Neuronal stem cell (in vitro differentiated cells): ENCODE measurements around the gene DCP1A.
"Not testable (repeated sequence)": the region's sequence is repeated elsewhere in the genome, so short reads cannot be mapped to it uniquely, and the experiment has no call there.

Experiments
- DNase-seq: peaks from one replicate; pipeline ENCODE4 v3.0.0-alpha.2; 2013; ENCODE audit warnings: low spot score
- H2AFZ ChIP-seq: one replicate; pipeline ENCODE4 v1.6.1; 2013; ENCODE audit warnings: mild to moderate bottlenecking, low read length, inconsistent platforms
- H2AK5ac ChIP-seq: 2 replicates; pipeline ENCODE4 v1.6.1; 2013; ENCODE audit warnings: low read depth, mild to moderate bottlenecking, inconsistent platforms, low read length, moderate library complexity, mixed read lengths
- H2BK120ac ChIP-seq: 2 replicates; pipeline ENCODE4 v1.6.1; 2013; ENCODE audit warnings: low read depth, mild to moderate bottlenecking, inconsistent platforms, low read length, moderate library complexity, mixed read lengths
- H2BK12ac ChIP-seq: one replicate; pipeline ENCODE4 v1.6.1; 2013; ENCODE audit warnings: low read length, inconsistent platforms
- H2BK15ac ChIP-seq: 2 replicates; pipeline ENCODE4 v1.6.1; 2013; ENCODE audit warnings: mild to moderate bottlenecking, low read length, inconsistent platforms, mixed read lengths
- H2BK5ac ChIP-seq: one replicate; pipeline ENCODE4 v1.6.1; 2013; ENCODE audit warnings: inconsistent platforms, mild to moderate bottlenecking, low read length, moderate library complexity
- H3K14ac ChIP-seq: one replicate; pipeline ENCODE4 v1.6.1; 2013; ENCODE audit warnings: low read length, inconsistent platforms
- H3K18ac ChIP-seq: 2 replicates; pipeline ENCODE4 v1.6.1; 2013; ENCODE audit warnings: low read length, inconsistent platforms
- H3K23ac ChIP-seq: 2 replicates; pipeline ENCODE4 v1.6.1; 2013; ENCODE audit warnings: low read depth, mild to moderate bottlenecking, mixed read lengths, low read length, inconsistent platforms; ENCODE audit not compliant: poor library complexity
- H3K27ac ChIP-seq: replicated peaks from 3 replicates; pipeline ENCODE4 v1.5.1; 2013; ENCODE audit warnings: low read length, inconsistent platforms
- H3K27me3 ChIP-seq, 3 experiments: 2 replicates each; pipeline ENCODE4 v1.6.1; 2013; ENCODE audit warnings: low read length in 3 of 3, mild to moderate bottlenecking in 2 of 3, inconsistent platforms in 1 of 3, low read depth in 1 of 3, mixed read lengths in 1 of 3, moderate library complexity in 1 of 3; ENCODE audit not compliant: control insufficient read depth in 3 of 3, insufficient read depth in 3 of 3
- H3K36me3 ChIP-seq, 2 donors: replicated peaks in 1 of 2; 2 replicates each; pipeline ENCODE4 v1.6.1; 2013; ENCODE audit warnings: low read length in 2 of 2; ENCODE audit not compliant: control insufficient read depth in 2 of 2, insufficient read depth in 2 of 2
- H3K4ac ChIP-seq: 2 replicates; pipeline ENCODE4 v1.6.1; 2013; ENCODE audit warnings: inconsistent platforms, mild to moderate bottlenecking, low read length, moderate library complexity
- H3K4me1 ChIP-seq, 2 donors: 1 replicate in 1 of 2; 2 replicates in 1 of 2; pipeline ENCODE4 v1.6.1; 2013; ENCODE audit warnings: low read length in 2 of 2, low read depth in 1 of 2; ENCODE audit not compliant: control insufficient read depth in 2 of 2, insufficient read depth in 1 of 2
- H3K4me2 ChIP-seq: one replicate; pipeline ENCODE4 v1.6.1; 2013; ENCODE audit warnings: mild to moderate bottlenecking, low read length, inconsistent platforms; ENCODE audit not compliant: insufficient read depth, poor library complexity, severe bottlenecking
- H3K4me3 ChIP-seq, 2 donors: 2 replicates each; pipeline ENCODE4 v1.5.1; 2013; ENCODE audit warnings: low read length in 2 of 2, mild to moderate bottlenecking in 2 of 2, inconsistent platforms in 1 of 2, moderate library complexity in 1 of 2
- H3K79me1 ChIP-seq: one replicate; pipeline ENCODE4 v1.6.1; 2013; ENCODE audit warnings: low read depth, mild to moderate bottlenecking, inconsistent platforms, low read length, moderate library complexity
- H3K9ac ChIP-seq: one replicate; pipeline ENCODE4 v1.6.1; 2013; ENCODE audit warnings: mild to moderate bottlenecking, low read depth, low read length, inconsistent platforms; ENCODE audit not compliant: poor library complexity
- H3K9me3 ChIP-seq, 2 donors: replicated peaks in 1 of 2; 2 replicates each; pipeline versions ENCODE3 to v1.6.1; 2013; ENCODE audit warnings: low read length in 2 of 2, mild to moderate bottlenecking in 2 of 2, inconsistent platforms in 1 of 2, low read depth in 1 of 2, mixed read lengths in 1 of 2, moderate library complexity in 1 of 2; ENCODE audit not compliant: control insufficient read depth in 2 of 2, insufficient read depth in 1 of 2
- H4K8ac ChIP-seq: one replicate; pipeline ENCODE4 v1.6.1; 2013; ENCODE audit warnings: low read depth, mild to moderate bottlenecking, inconsistent platforms, low read length, moderate library complexity
- H4K91ac ChIP-seq: one replicate; pipeline ENCODE4 v1.6.1; 2013; ENCODE audit warnings: low read length, low read depth, mild to moderate bottlenecking, inconsistent platforms; ENCODE audit not compliant: poor library complexity
- WGBS, 2 donors: extraction: QIAGEN DNeasy Blood & Tissue Kit; methylation state at CpG; one replicate each; pipeline ENCODE4 v1.1.7; 2013; ENCODE audit warnings: missing lambda C conversion rate in 2 of 2, mixed read lengths in 1 of 2; ENCODE audit not compliant: insufficient read length in 2 of 2, insufficient replicate concordance in 1 of 2; ENCODE audit errors: extremely low coverage in 2 of 2; 5-methylcytosine and 5-hydroxymethylcytosine counted together

DCP1A gene

DNA sequence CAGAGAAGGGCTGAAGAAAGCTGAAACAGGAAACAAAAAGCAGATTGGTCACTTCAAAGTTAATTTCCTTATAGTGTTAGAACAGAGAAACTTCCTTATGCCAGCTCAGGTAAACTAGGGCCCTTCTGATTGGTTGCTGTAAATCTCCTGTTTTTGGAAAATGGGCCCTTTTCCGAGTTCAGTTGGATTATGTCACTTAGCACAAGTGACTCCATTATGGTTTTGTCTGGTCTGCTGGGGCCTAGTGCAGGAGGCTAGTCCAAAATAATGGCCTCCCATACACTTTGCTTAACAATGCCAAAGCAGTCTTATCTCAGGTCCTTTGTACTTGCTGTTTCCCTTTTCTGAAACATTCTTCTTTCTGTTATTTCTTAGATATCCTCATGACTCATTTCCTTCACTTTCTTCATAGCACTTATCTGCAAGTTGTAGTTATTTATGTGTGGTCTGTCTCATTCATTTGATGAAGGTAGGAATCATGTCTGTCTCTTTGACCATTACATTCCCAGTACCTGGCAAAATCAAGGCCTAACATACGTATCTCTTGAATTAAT, 7.7 kb upstream of the DCP1A start:
- H3K79me1 ChIP-seq, result no peaks in the 10 kb centered on the region
- no peak overlapping the region for H2BK5ac ChIP-seq
- no peak overlapping the region for H3K18ac ChIP-seq
- H3K4me1 ChIP-seq, result peaks cover 2 to 7% of the 10 kb centered on the region in 2 donors
- no CpG with 5 or more reads among the region's 2 CpGs for WGBS, 2 donors
- no peak overlapping the region for H2AK5ac ChIP-seq
- no peak overlapping the region for H2BK120ac ChIP-seq
- H3K9me3 ChIP-seq, result no peaks in the 10 kb centered on the region
- H3K27ac ChIP-seq, result no peak overlapping the region
- no peak overlapping the region for H3K23ac ChIP-seq
- H2AFZ ChIP-seq, result peak overlapping the region; percentile 42
- H2BK12ac ChIP-seq, result no peak overlapping the region
- no peak overlapping the region for H3K14ac ChIP-seq
- DNase-seq, result no peak
- H4K8ac ChIP-seq, result no peak overlapping the region
- no peak overlapping the region for H4K91ac ChIP-seq
- peaks cover 0 to 3% (median 0%) of the 10 kb centered on the region in 3 experiments for H3K27me3 ChIP-seq
- H3K4ac ChIP-seq, result no peak overlapping the region
- H3K36me3 ChIP-seq, result no peaks in the 10 kb centered on the region
- H2BK15ac ChIP-seq, result no peak overlapping the region
- no peak overlapping the region for H3K9ac ChIP-seq
- no peak overlapping the region for H3K4me2 ChIP-seq
- H3K4me3 ChIP-seq, result no peak overlapping the region

DNA sequence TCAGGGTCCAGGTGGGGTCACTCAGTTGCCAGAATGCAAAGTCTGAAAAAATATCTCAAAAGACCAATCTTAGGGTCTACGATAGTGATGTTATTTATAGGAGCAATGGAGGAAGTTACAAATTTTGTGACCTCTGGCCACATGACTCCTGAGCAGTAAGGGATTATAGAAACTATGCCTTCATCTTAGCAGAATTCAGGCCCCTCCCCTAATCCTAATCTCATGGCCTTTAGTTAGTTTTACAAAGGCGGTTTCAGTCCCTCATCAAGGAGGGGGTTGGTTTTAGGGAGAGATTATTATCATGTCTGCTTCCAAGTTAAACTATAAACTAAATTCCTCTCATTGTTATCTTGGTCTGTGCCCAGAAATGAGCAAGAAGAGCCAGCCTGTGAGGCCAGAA, 5.9 kb upstream of the DCP1A start:
- no peak overlapping the region for H2BK120ac ChIP-seq

DNA sequence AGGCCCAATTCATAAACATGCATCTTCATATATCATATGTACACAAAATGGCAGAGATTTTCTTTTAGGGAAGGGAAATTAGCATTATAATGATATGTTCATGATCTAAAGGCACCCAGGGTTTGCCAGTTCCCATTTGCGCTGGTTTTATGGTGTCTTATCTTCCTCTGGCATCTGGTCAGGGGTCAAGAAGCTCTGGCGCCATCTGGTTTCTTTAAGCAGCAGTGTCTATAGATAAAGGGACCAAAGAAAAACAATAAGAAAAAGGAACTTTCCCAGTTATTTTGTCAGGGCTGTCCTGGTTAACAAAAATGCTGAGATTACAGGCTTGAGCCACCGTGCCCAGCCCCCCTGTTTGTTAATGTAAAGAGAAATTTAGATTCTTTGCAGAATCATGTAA, 3.3 kb upstream of the DCP1A start:
- DNase-seq, result no peak
- H2BK5ac ChIP-seq, result no peak overlapping the region

More for the DNA sequence above, 5.9 kb upstream of the DCP1A start:
- H3K79me1 ChIP-seq, result no peaks in the 10 kb centered on the region
- peaks cover 2 to 7% of the 10 kb centered on the region in 2 donors for H3K4me1 ChIP-seq
- no peaks in the 10 kb centered on the region for H3K36me3 ChIP-seq
- no peak overlapping the region for H3K4me2 ChIP-seq
- no CpG with 5 or more reads among the region's 2 CpGs for WGBS, 2 donors
- H3K27me3 ChIP-seq, result no peaks in the 10 kb centered on the region
- no peak overlapping the region for H3K9ac ChIP-seq
- no peak for DNase-seq
- no peak overlapping the region for H4K91ac ChIP-seq
- no peaks in the 10 kb centered on the region for H3K9me3 ChIP-seq
- no peak overlapping the region for H3K4ac ChIP-seq
- no peak overlapping the region for H3K18ac ChIP-seq
- H3K4me3 ChIP-seq, result no peak overlapping the region
- no peak overlapping the region for H2BK15ac ChIP-seq
- no peak overlapping the region for H2BK12ac ChIP-seq
- H2AK5ac ChIP-seq, result no peak overlapping the region
- no peak overlapping the region for H3K14ac ChIP-seq
- H2AFZ ChIP-seq, result no peak overlapping the region
- H4K8ac ChIP-seq, result no peak overlapping the region
- H3K27ac ChIP-seq, result no peak overlapping the region
- no peak overlapping the region for H2BK5ac ChIP-seq
- H3K23ac ChIP-seq, result no peak overlapping the region

DNA sequence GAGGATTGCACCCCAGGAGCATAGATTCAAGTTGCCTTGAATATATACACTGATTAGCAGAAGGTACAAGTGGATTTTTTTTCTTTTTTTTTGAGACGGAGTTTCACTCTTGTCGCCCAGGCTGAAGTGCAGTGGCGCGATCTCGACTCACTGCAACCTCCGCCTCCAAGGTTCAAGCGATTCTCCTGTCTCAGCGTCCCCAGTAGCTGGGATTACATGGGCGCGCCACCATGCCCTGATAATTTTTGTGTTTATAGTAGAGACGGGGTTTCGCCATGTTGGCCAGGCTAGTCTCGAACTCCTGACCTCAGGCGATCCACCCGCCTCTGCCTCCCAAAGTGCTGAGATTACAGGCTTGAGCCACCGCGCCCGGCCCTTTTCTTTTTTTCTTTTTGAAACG, 775 bp upstream of the DCP1A start:
- not testable (repeated sequence) for H4K91ac ChIP-seq, H2BK5ac ChIP-seq, H3K27me3 ChIP-seq, H2BK120ac ChIP-seq, H3K4ac ChIP-seq, DNase-seq, H3K9me3 ChIP-seq, H3K9ac ChIP-seq, H3K79me1 ChIP-seq, H3K18ac ChIP-seq, H2BK15ac ChIP-seq, H3K14ac ChIP-seq, H2BK12ac ChIP-seq, H3K23ac ChIP-seq, H2AK5ac ChIP-seq, H4K8ac ChIP-seq
- H2AFZ ChIP-seq, result peak overlapping the region; percentile 97
- no CpG with 5 or more reads among the region's 19 CpGs for WGBS, 2 donors
- H3K4me2 ChIP-seq, result peak overlapping the region; percentile 71
- peak overlapping the region; percentile 92 for H3K27ac ChIP-seq
- H3K36me3 ChIP-seq, result peaks cover 0 to 18% of the 10 kb centered on the region in 2 donors
- peak overlapping the region in 1 of 2 donors; percentile 96 for H3K4me3 ChIP-seq
- peaks cover 2 to 13% of the 10 kb centered on the region in 2 donors for H3K4me1 ChIP-seq

More for the DNA sequence above, 3.3 kb upstream of the DCP1A start:
- Histone ChIP-seq H2AK5ac (no peak overlapping the region), H3K14ac (no peak overlapping the region), H3K23ac (no peak overlapping the region), H3K4me1 (peaks cover 2 to 10% of the 10 kb centered on the region in 2 donors), H3K9ac (no peak overlapping the region), H4K91ac (no peak overlapping the region), H3K4ac (no peak overlapping the region), H3K36me3 (no peaks in the 10 kb centered on the region), H3K27me3 (no peaks in the 10 kb centered on the region), H3K4me3 (no peak overlapping the region), H3K4me2 (no peak overlapping the region), H3K27ac (no peak overlapping the region), H2AFZ (peak overlapping the region; percentile 68), H4K8ac (no peak overlapping the region), H2BK12ac (no peak overlapping the region), H3K9me3 (no peaks in the 10 kb centered on the region), H2BK15ac (no peak overlapping the region), H3K18ac (no peak overlapping the region), H2BK120ac (no peak overlapping the region), H3K79me1 (no peaks in the 10 kb centered on the region)
- no CpG with 5 or more reads among the region's 3 CpGs for WGBS, 2 donors
